CD4-positive, alpha-beta memory T cell (primary cell): ENCODE results near the gene PTCHD4. TPM values are rescaled to one million over a fixed set of nuclear protein-coding genes. Genes with fewer than 3 reads are reported as not detected.
A peak's percentile ranks its signal among the peaks of the same experiment; 100 is the strongest.

Experiments
- CTCF ChIA-PET: fragments of 350-600 bp; sonication (Branson Sonifier 250); formaldehyde crosslinking; loops from one replicate; lab custom pipeline; 2021; ENCODE audit warnings: inconsistent platforms; ENCODE audit not compliant: partially characterized antibody; lab: Charles Lee
- POLR2A ChIA-PET: fragments of 350-600 bp; sonication (Branson Sonifier 250); formaldehyde crosslinking; loops from one replicate; lab custom pipeline; 2021; ENCODE audit not compliant: partially characterized antibody; lab: Charles Lee
- DNase-seq, 5 donors: peaks; one replicate each; pipeline versions ENCODE4 v3.0.0 to v3.0.0-alpha.2; 2020 to 2022; ENCODE audit warnings: mixed read lengths in 1 of 5
- H3K27ac ChIP-seq: one replicate; pipeline ENCODE4 v1.7.0; 2013; ENCODE audit warnings: low read depth, low read length
- H3K27me3 ChIP-seq: 2 replicates; pipeline ENCODE4 v1.7.0; 2013; ENCODE audit warnings: mild to moderate bottlenecking, low read length, moderate library complexity; ENCODE audit not compliant: insufficient read depth
- H3K36me3 ChIP-seq: 2 replicates; pipeline ENCODE4 v1.7.0; 2013; ENCODE audit warnings: mild to moderate bottlenecking, low read length, moderate library complexity; ENCODE audit not compliant: insufficient read depth
- H3K4me1 ChIP-seq: 2 replicates; pipeline ENCODE4 v1.7.0; 2013; ENCODE audit warnings: mild to moderate bottlenecking, low read length, moderate library complexity; ENCODE audit not compliant: insufficient read depth
- H3K4me3 ChIP-seq, 2 donors: one replicate each; pipeline ENCODE4 v1.7.0; 2013; ENCODE audit warnings: low read length in 2 of 2, mild to moderate bottlenecking in 1 of 2
- H3K9me3 ChIP-seq, 2 donors: one replicate each; pipeline ENCODE4 v1.7.0; 2013; ENCODE audit warnings: low read length in 2 of 2, control low read depth in 1 of 2; ENCODE audit not compliant: control insufficient read depth in 1 of 2
- H3K27ac Mint-ChIP-seq, 7 donors: one replicate each; pipeline ENCODE4 v1.8.0; 2020 to 2021; ENCODE audit warnings: mixed read lengths in 7 of 7, mild to moderate bottlenecking in 6 of 7, inconsistent platforms in 3 of 7, moderate library complexity in 3 of 7
- H3K27me3 Mint-ChIP-seq, 2 donors: one replicate each; pipeline ENCODE4 v1.8.0; 2020 to 2021; ENCODE audit warnings: mixed read lengths in 2 of 2
- H3K36me3 Mint-ChIP-seq, 2 donors: one replicate each; pipeline ENCODE4 v1.8.0; 2020 to 2021; ENCODE audit warnings: mixed read lengths in 2 of 2, inconsistent platforms in 1 of 2, mild to moderate bottlenecking in 1 of 2
- H3K4me1 Mint-ChIP-seq, 4 donors: one replicate each; pipeline ENCODE4 v1.8.0; 2020 to 2021; ENCODE audit warnings: mixed read lengths in 4 of 4, mild to moderate bottlenecking in 1 of 4
- H3K4me3 Mint-ChIP-seq, 8 donors: one replicate each; pipeline ENCODE4 v1.8.0; 2020 to 2021; ENCODE audit warnings: mixed read lengths in 8 of 8, mild to moderate bottlenecking in 7 of 8, moderate library complexity in 6 of 8, inconsistent platforms in 3 of 8
- H3K9me3 Mint-ChIP-seq, 8 donors: one replicate each; pipeline ENCODE4 v1.8.0; 2020 to 2021; ENCODE audit warnings: mixed read lengths in 8 of 8, mild to moderate bottlenecking in 5 of 8, inconsistent platforms in 3 of 8, moderate library complexity in 1 of 8
- intact Hi-C: fragments of 100-400 bp; cut with micrococcal nuclease; formaldehyde crosslinking; loops from one replicate; pipeline ENCODE4 v1.15.1; 2023
- polyA plus RNA-seq, 2 donors: library from polyadenylated mRNA; unstranded; fragments of 300-500 nt; fragmentation: Illumina TruSeq; gene quantifications; one replicate each; pipeline ENCODE4 v1.2.3, GENCODE V29; 2021
- total RNA-seq, 2 experiments: library from RNA; stranded (reverse); gene quantifications; one replicate each; pipeline ENCODE4 v1.2.3, GENCODE V29; 2021

PTCHD4 gene
- total and polyA plus RNA-seq, 4 experiments from 2014 or later, result not detected

- Mint-ChIP-seq H3K4me3 (no peak overlapping the region), H3K4me1 (no peaks in the 10 kb centered on the region), H3K9me3 (peaks cover 0 to 6% (median 0%) of the 10 kb centered on the region in 8 donors), H3K27ac (no peak overlapping the region), H3K36me3 (no peaks in the 10 kb centered on the region), H3K27me3 (no peaks in the 10 kb centered on the region)
- Histone ChIP-seq H3K9me3 (no peaks in the 10 kb centered on the region), H3K4me1 (no peaks in the 10 kb centered on the region), H3K36me3 (no peaks in the 10 kb centered on the region), H3K27me3 (no peaks in the 10 kb centered on the region), H3K27ac (no peak overlapping the region), H3K4me3 (no peak overlapping the region)
- POLR2A ChIA-PET, result interaction anchor here (0.5 kb wide), 1 partner anchor 514 kb away, joined by 3 read pairs; no protein-coding TSS in a partner anchor
- CTCF ChIA-PET, result no interaction called here
- intact Hi-C loops, result no loop called here
- DNase-seq, result no peak
These were observed 30.6 kb downstream of the PTCHD4 start for GRCh38 chr6:48080227-48081009.

GRCh38 chr6:48078120-48078519 lies 32.9 kb downstream of the PTCHD4 start:
- Mint-ChIP-seq H3K4me1 (no peaks in the 10 kb centered on the region), H3K9me3 (peaks cover 0 to 3% (median 0%) of the 10 kb centered on the region in 8 donors), H3K36me3 (no peaks in the 10 kb centered on the region), H3K27me3 (no peaks in the 10 kb centered on the region), H3K4me3 (no peak overlapping the region), H3K27ac (no peak overlapping the region)
- intact Hi-C loops, result no loop called here
- ChIA-PET CTCF (no interaction called here), POLR2A (no interaction called here)
- H3K27me3 ChIP-seq, result no peaks in the 10 kb centered on the region
- H3K4me1 ChIP-seq, result no peaks in the 10 kb centered on the region
- H3K9me3 ChIP-seq, result no peaks in the 10 kb centered on the region
- H3K27ac ChIP-seq, result no peak overlapping the region
- no peak for DNase-seq
- no peak overlapping the region for H3K4me3 ChIP-seq
- H3K36me3 ChIP-seq, result no peaks in the 10 kb centered on the region

GRCh38 chr6:48075181-48075580 lies 35.8 kb downstream of the PTCHD4 start:
- H3K4me3 Mint-ChIP-seq, result no peak overlapping the region
- no peak for DNase-seq
- no peaks in the 10 kb centered on the region for H3K4me1 Mint-ChIP-seq
- H3K9me3 Mint-ChIP-seq, result peaks cover 0 to 3% (median 0%) of the 10 kb centered on the region in 8 donors
- intact Hi-C loops, result no loop called here
- Histone ChIP-seq H3K9me3 (no peaks in the 10 kb centered on the region), H3K27me3 (no peaks in the 10 kb centered on the region), H3K4me1 (no peaks in the 10 kb centered on the region), H3K4me3 (no peak overlapping the region), H3K27ac (no peak overlapping the region), H3K36me3 (no peaks in the 10 kb centered on the region)
- no peak overlapping the region for H3K27ac Mint-ChIP-seq
- no peaks in the 10 kb centered on the region for H3K36me3 Mint-ChIP-seq
- ChIA-PET POLR2A (no interaction called here), CTCF (no interaction called here)
- peaks cover 0 to 2% of the 10 kb centered on the region in 2 donors for H3K27me3 Mint-ChIP-seq

- H3K4me3 ChIP-seq, result no peak overlapping the region
- intact Hi-C loops, result no loop called here
- CTCF ChIA-PET, result no interaction called here
These were observed 36.8 kb downstream of the PTCHD4 start for GRCh38 chr6:48073976-48074767.

GRCh38 chr6:48071833-48072232 lies 39.2 kb downstream of the PTCHD4 start:
- H3K27ac Mint-ChIP-seq, result no peak overlapping the region
- Histone ChIP-seq H3K27ac (no peak overlapping the region), H3K36me3 (no peaks in the 10 kb centered on the region), H3K9me3 (no peaks in the 10 kb centered on the region), H3K4me3 (no peak overlapping the region), H3K4me1 (no peaks in the 10 kb centered on the region), H3K27me3 (no peaks in the 10 kb centered on the region)
- ChIA-PET POLR2A (no interaction called here), CTCF (no interaction called here)
- intact Hi-C loops, result no loop called here
- no peak overlapping the region for H3K4me3 Mint-ChIP-seq
- H3K36me3 Mint-ChIP-seq, result no peaks in the 10 kb centered on the region
- peaks cover 0 to 5% (median under 1%) of the 10 kb centered on the region in 4 donors for H3K4me1 Mint-ChIP-seq
- DNase-seq, result no peak
- H3K27me3 Mint-ChIP-seq, result peaks cover 3 to 7% of the 10 kb centered on the region in 2 donors
- peaks cover 0 to 4% (median 0%) of the 10 kb centered on the region in 8 donors for H3K9me3 Mint-ChIP-seq

More at GRCh38 chr6:48073976-48074767, 36.8 kb downstream of the PTCHD4 start:
- Mint-ChIP-seq H3K4me3 (no peak overlapping the region), H3K27ac (no peak overlapping the region), H3K36me3 (no peaks in the 10 kb centered on the region), H3K27me3 (peaks cover 0 to 6% of the 10 kb centered on the region in 2 donors), H3K4me1 (peaks cover 0 to 5% (median under 1%) of the 10 kb centered on the region in 4 donors), H3K9me3 (peaks cover 0 to 4% (median under 1%) of the 10 kb centered on the region in 8 donors)
- no peaks in the 10 kb centered on the region for H3K4me1 ChIP-seq
- H3K27me3 ChIP-seq, result no peaks in the 10 kb centered on the region
- POLR2A ChIA-PET, result no interaction called here
- no peaks in the 10 kb centered on the region for H3K36me3 ChIP-seq
- H3K27ac ChIP-seq, result no peak overlapping the region
- no peaks in the 10 kb centered on the region for H3K9me3 ChIP-seq
- DNase-seq, result no peak

GRCh38 chr6:48069280-48069679 lies 41.7 kb downstream of the PTCHD4 start:
- H3K27me3 ChIP-seq, result no peaks in the 10 kb centered on the region
- H3K4me1 ChIP-seq, result no peaks in the 10 kb centered on the region
- H3K27ac ChIP-seq, result no peak overlapping the region
- ChIA-PET CTCF (no interaction called here), POLR2A (no interaction called here)
- H3K4me1 Mint-ChIP-seq, result peaks cover 0 to 5% (median under 1%) of the 10 kb centered on the region in 4 donors
- no peak overlapping the region for H3K27ac Mint-ChIP-seq
- no peaks in the 10 kb centered on the region for H3K9me3 ChIP-seq
- intact Hi-C loops, result no loop called here
- H3K36me3 ChIP-seq, result no peaks in the 10 kb centered on the region
- no peak for DNase-seq
- no peak overlapping the region for H3K4me3 ChIP-seq
- H3K36me3 Mint-ChIP-seq, result no peaks in the 10 kb centered on the region
- H3K9me3 Mint-ChIP-seq, result peaks cover 0 to 4% (median 0%) of the 10 kb centered on the region in 8 donors
- peak overlapping the region in 1 of 8 donors; percentile 18 for H3K4me3 Mint-ChIP-seq
- H3K27me3 Mint-ChIP-seq, result peaks cover 3 to 8% of the 10 kb centered on the region in 2 donors
